NCI-H2081 (cell line): ENCODE data around the gene SMAD7.

Source experiments
- DNase-seq, 2 experiments: peaks; one replicate each; lab custom pipeline; 2025; lab: John Stamatoyannopoulos, UW

The SMAD7 gene

DNA sequence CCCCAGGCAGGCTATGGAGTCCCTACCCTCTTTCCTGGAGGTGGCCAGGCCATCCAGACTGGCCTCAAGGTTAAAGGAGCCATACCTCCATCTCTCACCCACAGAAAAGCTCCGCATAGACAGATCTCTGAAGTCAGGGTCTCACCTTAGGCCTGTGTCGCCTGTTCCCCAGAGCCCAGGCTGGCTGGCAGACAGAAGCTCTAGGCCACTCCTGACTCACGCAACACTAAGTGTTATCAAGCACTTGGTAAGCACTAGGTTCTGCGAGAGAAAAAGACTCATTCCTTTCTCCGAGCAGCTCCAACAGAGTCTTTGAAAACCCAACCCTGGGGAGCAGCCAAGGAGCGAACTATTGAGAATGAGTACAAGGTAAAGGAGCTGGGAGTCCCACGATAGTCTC lies 6.1 kb downstream of the SMAD7 start:
- no peak for DNase-seq

DNA sequence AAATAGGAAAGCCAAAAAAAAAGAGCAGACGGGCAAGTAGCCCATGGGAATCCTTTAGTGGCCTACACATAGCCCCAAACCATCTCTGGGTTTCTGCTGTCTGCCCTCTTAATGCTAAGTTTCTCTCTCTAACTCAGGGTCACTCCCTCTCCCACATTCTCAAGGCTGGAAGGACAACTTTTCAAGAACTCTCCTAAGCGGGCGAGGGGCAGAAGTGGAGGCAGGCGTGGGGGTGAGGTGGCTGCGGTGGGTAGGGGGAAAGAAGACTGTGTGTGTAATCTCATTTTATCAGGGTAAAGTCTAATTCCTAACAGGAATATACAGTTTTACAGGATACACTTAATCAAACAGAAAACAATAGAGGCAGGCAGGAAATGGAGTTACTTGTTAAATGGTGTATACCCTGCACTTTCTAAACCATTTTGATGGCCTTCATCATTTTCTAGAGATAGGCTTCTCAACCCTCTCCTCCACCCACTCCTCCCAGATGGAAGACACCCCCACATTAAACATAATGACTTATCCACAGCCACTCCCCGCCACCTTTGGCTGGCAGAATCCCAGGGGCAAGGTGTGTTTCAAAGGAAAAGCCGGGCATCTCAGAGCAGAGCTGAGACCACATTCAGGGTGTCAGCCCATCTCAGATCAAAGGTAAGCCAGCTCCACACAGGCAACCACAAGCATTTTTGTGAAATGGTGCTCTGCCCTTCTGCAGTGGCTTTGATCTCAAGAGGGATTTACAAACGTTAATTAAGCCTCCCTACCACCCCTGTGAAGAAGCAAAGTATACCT lies 6.8 kb downstream of the SMAD7 start:
- no peak for DNase-seq

DNA sequence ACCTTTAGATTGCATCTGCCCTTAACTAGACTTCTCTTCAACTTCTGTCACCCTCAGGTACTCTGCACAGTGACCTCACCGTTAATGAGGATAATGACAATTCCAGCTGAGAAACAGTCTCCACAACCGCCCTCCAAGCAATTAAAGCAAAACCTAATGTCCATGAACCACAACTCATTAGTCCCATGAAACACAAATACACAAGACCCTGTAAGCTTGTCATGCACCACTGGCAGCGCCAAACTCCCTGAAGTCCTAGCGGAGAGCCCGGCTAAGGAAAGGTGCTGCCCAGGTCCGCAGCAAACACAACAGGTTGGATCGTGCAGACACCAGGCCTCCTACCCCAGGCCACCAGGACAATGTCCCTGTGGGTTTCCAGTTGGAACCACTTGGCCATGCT lies 7.4 kb downstream of the SMAD7 start:
- no peak for DNase-seq

DNA sequence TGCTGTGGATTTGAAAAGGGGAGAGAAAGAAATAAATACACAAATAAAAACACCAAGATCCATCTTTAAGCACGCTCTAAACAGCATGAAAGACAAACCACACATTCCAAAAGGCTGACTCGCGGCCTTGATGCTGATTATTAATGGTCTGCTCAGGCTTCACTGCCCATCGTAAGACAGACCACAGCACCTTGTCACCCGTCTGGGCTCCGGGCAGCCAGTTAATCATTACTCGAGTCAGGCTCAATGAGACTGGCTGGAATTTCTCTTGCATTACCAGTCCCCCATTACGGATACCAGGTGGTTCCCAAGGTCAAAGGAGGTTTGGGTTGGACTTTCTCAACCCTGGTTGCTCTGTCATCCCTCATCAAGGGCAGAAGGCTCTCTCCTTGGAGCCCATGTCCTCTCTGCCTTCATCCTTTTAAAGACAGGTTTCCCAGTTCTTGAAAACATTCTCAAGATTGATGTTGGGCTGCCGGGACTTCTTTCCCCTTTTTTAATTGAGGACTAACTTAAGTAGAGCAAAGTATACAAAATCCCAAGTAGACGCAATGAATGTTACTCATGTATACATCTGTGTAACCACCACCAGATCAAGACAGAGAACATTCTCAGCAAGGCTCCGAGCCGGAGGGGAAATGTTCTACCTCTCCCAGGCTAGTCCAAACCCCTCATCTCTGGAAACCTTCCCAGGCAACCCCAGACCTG lies 8.1 kb downstream of the SMAD7 start:
- DNase-seq: no peak

DNA sequence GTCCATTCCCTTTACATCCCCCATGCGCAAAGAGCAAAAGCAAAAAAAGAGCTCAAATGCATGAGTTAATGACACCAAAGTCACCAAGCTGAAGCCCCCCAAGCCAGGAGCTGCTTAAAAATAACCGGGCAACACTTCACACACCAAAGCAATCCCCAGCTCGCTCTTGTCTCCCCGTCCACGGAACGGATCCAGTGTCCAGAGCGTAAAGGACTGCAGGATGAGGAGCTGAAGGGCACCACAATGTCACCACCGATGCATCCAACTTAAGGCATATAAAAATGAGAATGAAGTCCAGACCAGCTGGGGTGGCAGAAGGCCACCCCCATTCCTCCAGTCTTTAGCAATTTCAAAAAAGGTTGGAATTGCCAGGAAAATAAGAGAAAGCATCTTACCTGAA lies 8.7 kb downstream of the SMAD7 start:
- DNase-seq: no peak

DNA sequence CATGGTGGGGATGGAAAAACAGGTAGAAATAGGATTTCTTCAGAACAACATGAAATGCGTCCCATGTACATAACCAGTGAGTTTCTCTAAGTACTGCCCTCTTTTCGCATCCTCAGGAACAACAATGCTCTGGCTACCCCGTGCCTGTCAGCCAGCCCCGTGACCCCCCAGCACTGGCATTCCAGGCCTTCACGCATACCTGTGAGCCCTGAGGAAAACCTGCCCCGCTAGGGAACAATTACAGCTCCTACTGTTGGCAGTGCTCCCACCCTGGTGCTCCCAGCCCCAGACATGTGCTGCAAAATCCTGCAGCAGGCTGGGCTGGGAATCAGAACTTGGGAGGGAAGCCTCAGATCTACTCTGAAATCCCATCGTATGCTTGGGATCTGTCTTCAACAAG lies 9.1 kb downstream of the SMAD7 start:
- no peak for DNase-seq

DNA sequence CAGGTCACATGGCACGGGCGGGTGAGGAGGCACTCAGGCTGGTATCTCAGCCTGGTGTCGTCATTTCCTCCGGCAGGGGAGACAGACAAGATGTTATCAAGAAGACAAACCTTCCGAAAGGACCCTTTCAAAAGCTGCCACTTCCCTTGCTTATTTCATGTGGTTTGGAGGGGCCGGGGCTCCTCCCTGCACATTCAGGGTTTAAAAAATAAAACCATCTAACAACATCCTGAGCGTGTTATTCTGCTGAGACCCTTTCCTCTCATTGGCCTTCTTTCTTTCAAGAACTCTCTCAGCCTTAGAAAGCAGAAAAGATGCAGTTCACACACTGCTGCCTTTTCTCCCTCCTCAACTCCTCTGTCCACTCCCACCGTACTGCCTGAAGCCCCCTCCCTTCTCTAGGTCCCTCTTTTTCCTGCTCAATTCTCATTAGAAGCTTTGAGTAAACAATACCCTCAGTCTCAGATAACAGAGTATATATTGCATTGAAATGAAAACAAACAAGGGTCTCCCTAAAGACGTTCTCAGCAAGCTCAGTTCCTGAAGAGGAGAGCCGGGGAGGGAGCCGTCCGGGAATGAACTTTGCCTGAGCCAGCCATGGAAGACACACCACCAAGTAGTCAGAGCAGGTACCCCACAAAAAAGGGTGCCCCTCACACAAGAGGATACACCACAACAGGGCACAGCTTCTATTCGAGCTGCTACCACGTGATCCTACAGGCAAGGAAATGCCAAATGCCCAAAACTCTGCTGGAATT lies 9.7 kb downstream of the SMAD7 start:
- no peak for DNase-seq

DNA sequence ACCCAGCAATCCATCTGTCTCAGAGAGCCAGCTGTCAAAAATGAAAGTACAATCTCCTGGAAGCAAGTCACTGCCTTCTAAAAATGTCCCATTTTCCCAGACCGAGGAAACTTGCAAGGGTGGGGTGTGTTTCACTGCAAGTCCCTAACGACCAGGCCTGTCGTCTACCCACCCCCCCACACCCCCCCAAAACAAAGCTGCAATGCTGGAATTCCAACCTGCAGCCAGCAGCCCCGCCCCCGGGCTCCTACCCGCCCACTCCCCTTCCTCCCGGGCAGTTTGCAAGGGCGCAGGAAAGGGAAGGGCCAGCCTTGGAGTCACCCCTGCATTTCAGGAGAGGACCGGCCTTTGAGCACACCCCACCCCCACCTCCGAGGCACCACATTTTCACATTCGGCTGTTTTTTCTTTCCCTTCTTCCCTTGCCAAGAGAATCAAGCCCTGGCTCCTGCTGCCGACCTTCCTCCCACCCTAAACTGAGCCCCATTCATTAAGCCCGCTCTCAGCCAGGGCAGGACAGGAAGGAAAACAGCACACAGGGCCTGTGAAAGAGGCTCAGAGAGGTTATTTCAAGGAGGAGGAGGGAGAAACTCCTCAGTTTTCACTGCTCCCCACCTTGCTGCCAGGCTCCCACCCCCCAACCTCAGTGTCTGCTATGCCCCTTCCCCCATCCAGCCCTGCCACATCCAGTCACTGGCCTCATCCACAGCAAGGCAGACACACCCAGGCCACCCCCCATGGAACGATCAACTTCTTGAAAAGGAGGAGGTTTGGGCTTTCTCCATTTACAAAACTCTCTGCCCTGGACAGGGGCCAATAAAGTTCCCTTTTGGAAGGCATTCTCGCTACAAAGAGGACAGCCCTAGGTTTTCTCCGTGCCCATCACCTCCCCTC lies 11.3 kb downstream of the SMAD7 start:
- no peak for DNase-seq

DNA sequence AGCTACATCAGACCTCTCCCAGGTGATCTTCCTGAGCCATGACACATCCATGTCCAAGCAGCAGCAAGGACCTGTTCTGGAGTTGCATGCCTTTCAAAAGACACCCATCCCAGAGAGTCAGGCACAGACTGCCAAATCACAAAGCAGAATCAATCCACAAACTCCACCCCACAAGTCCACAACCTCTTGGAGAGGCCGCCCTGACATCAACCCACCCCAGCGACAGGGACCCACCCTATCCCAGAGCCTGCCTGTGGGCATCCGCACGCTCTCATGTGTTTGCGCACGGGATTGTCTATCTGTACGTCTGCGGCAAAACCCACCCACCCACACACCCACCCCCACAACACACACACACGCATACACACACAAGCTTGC lies 11.9 kb downstream of the SMAD7 start:
- no peak for DNase-seq

DNA sequence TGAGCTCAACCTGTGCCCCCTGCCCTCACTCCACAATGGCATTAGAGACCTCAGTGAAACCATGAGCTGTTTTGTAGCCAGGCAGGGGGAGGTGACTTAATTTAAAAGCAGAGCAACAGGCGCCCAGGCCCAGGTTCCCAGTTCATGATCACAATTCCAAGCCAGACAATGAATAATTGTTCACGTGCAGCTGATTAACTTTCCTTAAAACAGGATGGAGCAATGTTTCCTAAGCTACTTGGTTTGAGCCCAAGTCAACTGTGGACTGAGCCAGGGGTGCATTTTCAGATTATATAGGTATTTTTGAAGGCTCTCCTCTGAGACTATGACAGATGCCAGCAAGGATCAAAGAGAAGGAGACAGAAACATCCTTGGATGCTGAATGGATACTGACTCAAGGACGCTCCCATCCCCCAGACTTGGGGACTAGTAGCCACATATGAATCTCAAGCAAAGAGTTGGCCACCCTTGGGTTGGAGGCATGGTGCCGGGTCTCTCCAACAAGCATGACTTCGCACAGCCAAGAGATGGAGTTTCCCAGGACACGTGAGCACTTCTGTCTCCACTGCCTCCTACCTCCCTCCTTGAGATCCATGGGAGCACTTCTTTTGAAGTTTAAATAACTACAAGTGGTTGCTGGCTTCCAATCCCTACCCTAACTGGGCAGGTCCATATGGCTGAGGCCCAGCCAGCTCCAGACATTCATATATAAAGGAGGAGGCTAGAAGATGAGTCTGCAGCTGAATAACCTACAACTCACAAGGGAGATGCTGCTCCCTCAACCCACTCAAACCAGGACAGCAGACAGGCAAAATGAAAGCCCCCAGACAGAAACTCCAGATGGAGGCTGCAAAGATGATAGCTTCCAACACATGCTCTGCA lies 12.7 kb downstream of the SMAD7 start:
- no peak for DNase-seq

DNA sequence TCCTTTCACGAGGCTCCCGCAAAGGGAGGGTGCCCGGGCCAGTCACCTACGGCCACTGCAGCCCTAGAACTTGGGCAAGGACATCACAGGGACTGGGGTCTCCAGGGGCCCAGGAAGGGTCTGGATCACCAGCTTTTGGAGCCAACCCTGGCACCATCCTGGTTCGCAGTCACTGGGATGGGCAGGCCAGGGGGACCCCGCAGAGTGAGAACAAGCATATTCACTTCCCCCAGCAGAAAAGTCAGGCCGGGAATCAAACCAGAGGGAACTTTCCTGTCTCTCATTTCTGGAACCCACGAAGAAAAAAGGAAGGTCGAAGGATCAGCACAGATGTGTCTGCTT lies 15.4 kb downstream of the SMAD7 start:
- DNase-seq: no peak

DNA sequence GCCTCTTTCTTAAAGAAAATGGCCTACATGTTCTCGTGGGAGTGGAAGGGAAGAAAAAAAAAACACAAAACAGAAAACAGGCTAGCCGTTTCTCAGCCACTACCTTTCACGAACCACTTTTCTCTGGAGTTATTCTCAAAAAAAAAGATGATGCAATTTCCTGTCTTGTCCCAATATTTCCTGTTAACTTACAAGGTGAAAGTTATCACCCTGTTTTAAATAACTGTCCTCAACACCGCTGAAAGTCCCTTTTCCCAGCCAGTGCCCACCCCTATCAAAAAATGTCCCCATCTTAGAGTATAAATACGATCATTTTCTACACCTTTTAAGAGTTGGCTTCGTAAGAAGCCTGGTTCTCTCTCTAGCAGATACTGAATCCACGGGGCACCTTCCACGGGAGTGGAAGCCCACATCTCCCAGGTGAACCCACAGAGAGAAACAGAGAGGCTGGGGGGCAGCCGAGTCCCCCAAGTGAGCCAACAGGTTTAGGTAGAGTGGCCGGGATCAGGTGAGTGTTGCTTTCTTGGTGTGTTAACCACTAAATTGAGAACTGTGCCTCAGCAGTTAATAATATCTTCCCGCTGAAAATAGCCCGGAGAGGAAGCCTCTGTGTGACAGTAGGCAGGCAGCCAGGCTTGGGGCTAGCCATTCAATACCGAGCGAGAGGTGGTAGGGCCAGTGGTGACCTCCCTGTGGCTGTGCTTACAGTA lies 15.9 kb downstream of the SMAD7 start:
- DNase-seq: no peak

DNA sequence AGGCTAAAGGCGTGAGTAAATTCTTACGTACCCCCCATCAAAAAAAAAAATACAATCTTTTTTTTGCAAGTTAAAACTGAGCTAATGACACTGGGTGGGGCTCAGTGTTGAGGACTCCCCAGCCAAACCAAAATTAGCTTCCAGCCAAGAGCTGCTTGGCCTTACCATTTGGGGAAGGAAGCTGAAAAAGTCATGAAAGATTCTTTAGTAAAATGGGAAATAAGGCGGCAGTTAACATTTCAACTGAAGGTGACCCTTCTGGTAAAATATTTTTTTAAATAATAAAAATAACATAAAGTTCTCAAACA lies 16.4 kb downstream of the SMAD7 start:
- no peak for DNase-seq

DNA sequence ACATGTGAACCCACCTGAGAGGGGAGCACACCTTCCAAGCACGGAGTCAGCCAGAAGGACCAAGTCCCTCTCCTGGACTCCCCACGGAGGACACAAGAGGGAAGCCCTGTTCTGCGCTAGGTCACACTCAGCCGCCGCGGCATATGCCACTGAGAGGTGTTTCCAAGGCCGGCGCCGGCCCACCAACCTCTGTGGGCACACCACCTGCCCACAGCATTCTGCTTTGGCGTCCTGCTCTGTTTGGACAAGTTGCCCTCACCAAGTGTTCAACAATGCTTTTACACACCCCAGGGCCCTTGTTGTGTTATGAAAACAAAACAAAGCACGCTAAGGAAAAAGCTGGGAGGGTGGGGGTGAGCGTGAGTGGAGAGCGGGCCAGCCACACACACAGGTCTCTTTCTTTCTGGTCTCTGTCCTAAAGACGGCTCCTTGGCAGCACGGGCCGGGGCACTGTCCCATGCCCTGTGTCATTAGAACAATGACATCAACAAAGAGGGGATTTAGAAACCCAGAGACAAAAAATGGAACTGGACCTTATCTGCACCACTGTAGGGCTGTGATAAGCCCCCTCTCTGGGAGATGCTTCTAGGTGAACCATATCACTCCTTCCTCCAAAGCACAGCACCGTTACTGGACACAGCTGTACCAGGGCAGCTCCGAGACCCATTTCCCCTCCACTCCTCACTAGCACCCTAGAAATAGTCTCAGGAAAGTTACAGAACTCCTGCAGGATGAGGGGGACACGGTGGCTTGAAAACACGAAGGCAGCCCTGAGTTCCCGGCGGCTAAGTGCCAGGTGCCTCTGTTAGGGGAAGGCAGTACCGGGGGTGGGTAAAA lies 17.0 kb downstream of the SMAD7 start:
- no peak for DNase-seq

DNA sequence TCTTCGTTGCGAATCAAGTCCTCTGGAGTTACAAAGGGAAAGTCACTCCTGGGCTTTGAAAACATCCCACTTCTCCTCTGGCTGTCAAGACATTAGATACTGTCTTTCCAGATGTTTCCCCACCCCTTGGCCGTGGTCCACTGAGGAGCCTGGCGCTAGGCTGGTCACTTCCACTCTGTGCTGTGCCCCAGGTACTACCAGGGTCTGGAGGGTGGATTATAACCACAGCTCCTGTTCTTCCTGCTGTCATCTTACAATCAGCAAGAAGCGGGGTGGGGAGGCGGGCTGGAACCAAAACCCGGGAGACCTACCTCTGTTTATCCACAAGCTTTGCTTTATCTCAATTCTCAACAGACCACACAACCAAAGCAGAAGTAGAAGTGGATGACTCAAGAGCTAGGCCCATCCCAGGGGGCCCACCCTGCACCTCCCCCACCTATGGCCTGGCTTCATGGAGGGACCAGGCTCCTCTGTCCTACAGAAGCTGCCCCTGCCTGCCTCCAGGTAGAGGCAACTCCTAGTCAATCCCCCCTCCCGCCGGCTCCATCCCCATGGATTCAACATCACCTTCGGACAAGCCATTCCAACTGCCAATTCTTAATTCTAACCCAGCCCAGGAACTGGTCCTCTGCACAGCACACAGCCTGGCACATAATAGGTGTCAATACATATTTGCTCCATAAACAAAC lies 17.8 kb downstream of the SMAD7 start:
- DNase-seq: no peak

DNA sequence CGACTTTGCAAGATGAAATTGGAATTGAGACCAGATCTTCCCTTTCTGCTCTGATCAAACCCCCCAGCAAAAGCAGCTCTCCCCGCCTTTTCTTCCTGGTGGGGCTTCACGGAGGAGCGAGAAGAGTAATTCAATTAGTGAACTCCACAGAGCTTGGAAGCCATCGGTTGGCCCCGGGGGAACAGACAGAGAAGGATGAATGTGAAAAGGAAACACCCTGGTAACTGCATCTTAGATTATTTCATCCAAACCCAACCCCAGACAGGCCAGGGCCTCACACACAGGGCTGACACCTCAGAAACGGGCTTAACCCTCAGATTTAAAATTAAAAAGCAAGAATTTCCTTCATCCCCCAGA lies 18.3 kb downstream of the SMAD7 start:
- DNase-seq: no peak

DNA sequence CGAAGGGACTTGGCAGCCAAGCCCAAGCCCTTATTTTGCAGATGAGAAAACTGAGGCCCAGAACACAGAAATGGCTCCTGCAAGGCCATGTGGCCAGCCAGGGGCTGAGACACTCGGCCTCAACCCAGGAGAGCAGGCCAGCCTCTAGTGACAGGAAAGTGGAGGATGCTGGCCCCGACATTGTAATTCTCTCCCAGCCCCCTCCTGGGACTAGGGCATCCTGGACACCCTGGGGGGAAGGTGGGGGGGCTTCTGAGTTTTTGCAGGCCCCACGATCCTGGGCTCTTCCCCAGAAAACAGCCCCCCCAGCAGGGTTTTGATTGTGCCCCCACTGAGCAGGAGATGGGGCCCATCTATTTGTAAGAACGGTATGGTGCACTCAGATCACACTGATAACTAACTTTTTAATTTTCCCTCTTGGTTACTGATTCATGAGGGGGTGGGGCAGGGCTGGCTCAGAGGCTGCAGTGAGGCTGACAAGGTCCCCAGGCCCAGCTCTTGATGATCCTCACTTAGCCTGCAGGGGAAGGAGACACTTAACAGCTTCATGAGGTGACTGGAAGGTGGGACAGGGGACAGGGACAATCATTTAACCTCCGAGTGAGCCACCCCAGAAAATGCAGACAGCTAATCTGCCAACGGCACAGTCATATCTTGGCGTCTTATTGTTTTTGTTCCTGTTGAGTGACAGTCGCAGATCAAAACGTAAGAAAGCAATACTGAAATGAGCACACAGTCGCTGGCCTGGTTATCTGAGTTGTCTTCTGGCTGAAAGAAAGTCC lies 18.9 kb downstream of the SMAD7 start:
- DNase-seq: no peak

DNA sequence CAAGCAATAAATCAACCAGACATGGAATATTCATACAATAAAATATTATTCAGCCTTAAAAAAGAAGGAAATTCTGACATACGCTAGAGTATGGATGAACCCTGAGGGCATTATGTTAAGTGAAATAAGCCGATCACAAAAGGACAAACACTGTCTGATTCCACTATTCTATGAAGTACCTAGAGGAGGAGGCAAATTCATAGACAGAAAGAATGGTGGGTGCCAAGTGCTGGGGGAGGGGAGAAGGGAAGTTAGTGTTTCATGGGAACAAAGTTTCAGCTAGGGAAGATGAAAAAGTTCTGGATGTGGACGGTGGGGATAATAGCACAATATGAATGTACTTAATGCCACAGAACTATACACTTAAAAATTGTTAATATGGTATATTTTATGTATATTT lies 19.8 kb downstream of the SMAD7 start:
- DNase-seq: no peak
